Subcutaneous adipose tissue (tissue), 4 donors: Measurements from ENCODE around the gene STEEP1. TPM values are rescaled to one million over a fixed set of nuclear protein-coding genes. Genes with fewer than 3 reads are reported as not detected.

Source experiments
- total RNA-seq, 4 donors: library from RNA; depleted of rRNA; stranded (reverse); fragments of >200 nt; gene quantifications; one replicate each; pipeline ENCODE4 v1.1.0, GENCODE V29; 2016
- TF ChIP-seq, protein P1 (sequence below): fragments of 450-650 bp; IDR thresholded peaks from one replicate; pipeline ENCODE4 v1.5.1; 2016; ENCODE audit warnings: low read depth, mild to moderate bottlenecking, control low read depth, antibody characterized with exemption, moderate library complexity

STEEP1 gene
- total RNA-seq, 4 donors from 2014 or later, result 23.5 to 50.1 (median 32.6) TPM

DNA sequence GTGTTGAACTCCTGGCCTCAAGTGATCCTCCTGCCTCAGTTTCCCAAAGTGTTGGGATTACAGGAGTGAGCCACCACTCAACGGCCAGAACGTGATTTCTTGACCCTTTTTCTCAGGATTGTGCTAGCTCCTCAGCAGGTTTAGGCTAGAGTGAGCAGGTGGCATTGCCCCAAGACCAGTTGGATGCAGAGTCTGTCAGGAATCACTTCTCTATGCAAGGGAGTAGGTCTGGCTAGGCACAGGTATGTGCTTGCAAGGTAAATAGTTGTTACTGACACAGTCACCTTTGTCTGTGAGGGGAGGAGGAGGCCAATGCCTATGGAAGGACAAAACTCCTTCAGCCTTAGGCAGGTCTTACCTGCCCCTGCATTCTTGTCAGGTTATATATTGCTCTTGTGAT lies 72.7 kb downstream of the STEEP1 start:
- TF ChIP-seq, protein P1, sequence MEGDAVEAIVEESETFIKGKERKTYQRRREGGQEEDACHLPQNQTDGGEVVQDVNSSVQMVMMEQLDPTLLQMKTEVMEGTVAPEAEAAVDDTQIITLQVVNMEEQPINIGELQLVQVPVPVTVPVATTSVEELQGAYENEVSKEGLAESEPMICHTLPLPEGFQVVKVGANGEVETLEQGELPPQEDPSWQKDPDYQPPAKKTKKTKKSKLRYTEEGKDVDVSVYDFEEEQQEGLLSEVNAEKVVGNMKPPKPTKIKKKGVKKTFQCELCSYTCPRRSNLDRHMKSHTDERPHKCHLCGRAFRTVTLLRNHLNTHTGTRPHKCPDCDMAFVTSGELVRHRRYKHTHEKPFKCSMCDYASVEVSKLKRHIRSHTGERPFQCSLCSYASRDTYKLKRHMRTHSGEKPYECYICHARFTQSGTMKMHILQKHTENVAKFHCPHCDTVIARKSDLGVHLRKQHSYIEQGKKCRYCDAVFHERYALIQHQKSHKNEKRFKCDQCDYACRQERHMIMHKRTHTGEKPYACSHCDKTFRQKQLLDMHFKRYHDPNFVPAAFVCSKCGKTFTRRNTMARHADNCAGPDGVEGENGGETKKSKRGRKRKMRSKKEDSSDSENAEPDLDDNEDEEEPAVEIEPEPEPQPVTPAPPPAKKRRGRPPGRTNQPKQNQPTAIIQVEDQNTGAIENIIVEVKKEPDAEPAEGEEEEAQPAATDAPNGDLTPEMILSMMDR, result no peak

DNA sequence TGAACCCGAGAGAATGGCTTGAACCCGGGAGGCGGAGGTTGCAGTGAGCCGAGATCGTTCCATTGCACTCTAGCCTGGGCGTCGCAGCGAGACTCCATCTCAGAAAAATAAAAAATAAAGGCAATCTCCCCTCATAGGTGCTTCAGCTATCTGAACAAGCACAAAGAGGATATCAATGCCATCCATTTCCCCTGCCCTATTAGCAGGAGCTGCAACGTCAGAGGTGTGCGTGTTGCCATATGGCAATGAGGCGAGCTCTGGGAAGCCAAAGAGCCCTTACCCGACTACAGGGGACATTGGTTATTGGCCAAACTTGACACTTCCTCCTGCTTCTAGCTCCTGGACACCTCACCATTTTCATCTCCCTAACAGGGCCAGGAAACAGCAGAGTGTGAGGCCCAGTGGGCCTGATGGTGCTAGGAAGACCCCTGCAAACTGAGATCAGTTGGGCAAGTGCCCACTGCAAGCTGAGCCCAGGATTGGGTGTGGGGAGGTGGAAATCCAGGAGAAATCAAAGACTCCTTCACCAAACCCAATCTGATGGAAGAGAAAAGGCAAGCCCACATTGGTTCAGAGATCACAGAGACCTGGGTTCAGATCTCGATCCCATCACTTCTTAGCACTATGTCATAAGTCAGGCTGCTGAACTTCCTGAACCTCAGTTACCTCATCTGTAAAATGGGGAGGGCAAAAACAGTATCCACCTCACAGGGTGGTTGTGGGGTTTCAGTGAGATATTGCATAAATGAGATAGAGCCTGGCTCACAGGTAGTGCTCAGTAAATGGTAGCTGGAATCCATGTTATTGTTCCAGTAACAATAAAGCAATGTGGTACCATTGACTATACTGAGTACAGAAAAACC lies 75.8 kb downstream of the STEEP1 start:
- TF ChIP-seq, protein P1, result no peak

DNA sequence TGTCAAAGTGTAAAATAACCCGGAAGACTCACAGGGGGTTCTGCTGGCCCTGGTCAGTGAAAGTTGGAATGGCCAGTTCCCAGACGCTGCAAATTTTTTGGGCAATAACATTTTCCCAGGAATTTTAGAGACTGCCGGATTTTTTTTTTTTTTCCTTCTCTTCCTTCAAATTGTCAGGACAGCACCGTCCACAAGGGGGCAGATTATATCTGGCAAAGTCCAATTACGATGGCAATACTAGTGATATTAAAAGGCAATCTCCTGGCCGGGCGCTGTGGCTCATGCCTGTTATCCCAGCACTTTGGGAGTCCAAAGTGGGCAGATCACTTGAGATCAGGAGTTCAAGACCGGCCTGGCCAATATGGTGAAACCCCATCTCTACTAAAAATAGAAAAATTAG lies 76.5 kb downstream of the STEEP1 start:
- TF ChIP-seq, protein P1, result no peak

Other genes starting within 250 kb of the STEEP1 start
- 10 to 100 TPM; 26.9 to 34.0 (median 28.1) TPM for gene SLC25A43, start 166.1 kb downstream of the STEEP1 start, total RNA-seq
- 100 to 1,000 TPM; 122 to 195 (median 147) TPM for gene SLC25A5, start 97.0 kb downstream of the STEEP1 start, total RNA-seq
- 10 to 100 TPM; 26.8 to 50.4 (median 42.3) TPM for gene UBE2A, start 9.2 kb upstream of the STEEP1 start, total RNA-seq
- gene NKRF, start 41.0 kb upstream of the STEEP1 start, total RNA-seq, result 1 to 10 TPM; 5.1 to 8.3 (median 6.2) TPM
- gene SEPTIN6, start 127.8 kb upstream of the STEEP1 start, total RNA-seq, result 10 to 100 TPM in 3 of 4 donors, 1 to 10 TPM in 1; 9.2 to 18.4 (median 11.8) TPM
- gene SOWAHD, start 193.2 kb upstream of the STEEP1 start, total RNA-seq, result 1 to 10 TPM in 2 of 4 donors, not detected in 2; 1.5 to 3.4 TPM
- 1,000 to 10,000 TPM; 4,874 to 7,757 (median 5,738) TPM for gene RPL39, start 226.2 kb upstream of the STEEP1 start, total RNA-seq